Measurements from ENCODE around the gene LZTR1.

GRCh38 chr22:20988573-20989322 is 6.7 kb downstream of the LZTR1 start:
- no peak for TF ChIP-seq POLR2A (IDR thresholded peaks at IDR 0.05)
- TF ChIP-seq CTCF (IDR thresholded peaks at IDR 0.05), result no peak

Data from uterus (tissue), 2 donors.